HG02973 (cell line): ENCODE measurements around the gene C14orf119.
A peak's percentile ranks its signal among the peaks of the same experiment; 100 is the strongest.

Experiments
- ATAC-seq: cut with Tn5 transposase; IDR thresholded peaks from one replicate; pipeline ENCODE4 v1.9.1; 2021; ENCODE audit warnings: moderate library complexity; ENCODE audit not compliant: unreplicated experiment

Gene C14orf119

GRCh38 chr14:23060536-23061260 is 34.6 kb upstream of the C14orf119 start:
- no peak for ATAC-seq

- ATAC-seq, result no peak
These were observed 33.3 kb upstream of the C14orf119 start for GRCh38 chr14:23062002-23062401.

GRCh38 chr14:23063601-23064000 is 31.7 kb upstream of the C14orf119 start:
- ATAC-seq, result no peak

GRCh38 chr14:23066368-23066767 is 28.9 kb upstream of the C14orf119 start:
- no peak for ATAC-seq

GRCh38 chr14:23066855-23067744 is 28.2 kb upstream of the C14orf119 start:
- no peak for ATAC-seq

- ATAC-seq, result no peak
These were observed 27.2 kb upstream of the C14orf119 start for GRCh38 chr14:23067847-23068788.

GRCh38 chr14:23068789-23069412 is 26.4 kb upstream of the C14orf119 start:
- peak; percentile 71 for ATAC-seq

GRCh38 chr14:23069413-23069806 is 25.9 kb upstream of the C14orf119 start:
- ATAC-seq, result no peak

GRCh38 chr14:23070262-23071129 is 24.8 kb upstream of the C14orf119 start:
- no peak for ATAC-seq

GRCh38 chr14:23071244-23071920 is 23.9 kb upstream of the C14orf119 start:
- peak; percentile 76 for ATAC-seq

- no peak for ATAC-seq
These were observed 23.3 kb upstream of the C14orf119 start for GRCh38 chr14:23071921-23072539.

- ATAC-seq, result no peak
These were observed 20.4 kb upstream of the C14orf119 start for GRCh38 chr14:23074906-23075305.

GRCh38 chr14:23076785-23077408 is 18.4 kb upstream of the C14orf119 start:
- no peak for ATAC-seq

- ATAC-seq, result no peak
These were observed 17.3 kb upstream of the C14orf119 start for GRCh38 chr14:23077962-23078361.

GRCh38 chr14:23078692-23079116 is 16.6 kb upstream of the C14orf119 start:
- no peak for ATAC-seq

- ATAC-seq, result no peak
These were observed 15.6 kb upstream of the C14orf119 start for GRCh38 chr14:23079716-23080115.

- no peak for ATAC-seq
These were observed 14.8 kb upstream of the C14orf119 start for GRCh38 chr14:23080474-23080873.

GRCh38 chr14:23085458-23085857 is 9.8 kb upstream of the C14orf119 start:
- ATAC-seq, result no peak
